Stimulated activated CD4-positive, alpha-beta T cell treated with anti-CD3 and anti-CD28 coated beads, Interleukin-2, amount 100 ng/mL, for 24 hours (primary cell): ENCODE data around the gene SYT17.
A peak's percentile ranks its signal among the peaks of the same experiment; 100 is the strongest.
"Not testable (repeated sequence)": the region's sequence is repeated elsewhere in the genome, so short reads cannot be mapped to it uniquely, and the experiment has no call there.

Source experiments
- DNase-seq, 2 donors: peaks; one replicate each; pipeline ENCODE4 v3.0.0-alpha.2; 2020

The SYT17 gene

GRCh38 chr16:19174478-19174877, 6.4 kb downstream of the SYT17 start:
- DNase-seq, result no peak

- DNase-seq, result no peak
Observed at GRCh38 chr16:19175492-19176262, 7.6 kb downstream of the SYT17 start.

GRCh38 chr16:19177111-19177739, 9.2 kb downstream of the SYT17 start:
- DNase-seq, result no peak

GRCh38 chr16:19179546-19180490, 11.8 kb downstream of the SYT17 start:
- peak; percentile 45 to 66 for DNase-seq

- DNase-seq, result no peak
Observed at GRCh38 chr16:19180741-19181140, 12.7 kb downstream of the SYT17 start.

- no peak for DNase-seq
Observed at GRCh38 chr16:19182481-19182880, 14.4 kb downstream of the SYT17 start.

- DNase-seq, result no peak
Observed at GRCh38 chr16:19183187-19183586, 15.1 kb downstream of the SYT17 start.

GRCh38 chr16:19184823-19185509, 16.9 kb downstream of the SYT17 start:
- DNase-seq, result no peak

- DNase-seq, result no peak
Observed at GRCh38 chr16:19185510-19185851, 17.4 kb downstream of the SYT17 start.

GRCh38 chr16:19186408-19186807, 18.4 kb downstream of the SYT17 start:
- DNase-seq, result no peak

- DNase-seq, result not testable (repeated sequence)
Observed at GRCh38 chr16:19187961-19188360, 19.9 kb downstream of the SYT17 start.

GRCh38 chr16:19188406-19188805, 20.4 kb downstream of the SYT17 start:
- no peak for DNase-seq

GRCh38 chr16:19192865-19193264, 24.8 kb downstream of the SYT17 start:
- no peak for DNase-seq

GRCh38 chr16:19196871-19197270, 28.8 kb downstream of the SYT17 start:
- DNase-seq, result no peak

- no peak for DNase-seq
Observed at GRCh38 chr16:19203374-19203966, 35.4 kb downstream of the SYT17 start.

- no peak for DNase-seq
Observed at GRCh38 chr16:19210280-19210924, 42.4 kb downstream of the SYT17 start.

GRCh38 chr16:19210968-19211367, 42.9 kb downstream of the SYT17 start:
- DNase-seq, result no peak

- DNase-seq, result no peak
Observed at GRCh38 chr16:19212059-19212458, 44.0 kb downstream of the SYT17 start.

GRCh38 chr16:19213885-19214284, 45.8 kb downstream of the SYT17 start:
- DNase-seq, result peak in 1 of 2 donors; percentile 4

GRCh38 chr16:19215705-19216104, 47.7 kb downstream of the SYT17 start:
- DNase-seq, result no peak

GRCh38 chr16:19218581-19218980, 50.5 kb downstream of the SYT17 start:
- DNase-seq, result no peak

GRCh38 chr16:19219836-19220235, 51.8 kb downstream of the SYT17 start:
- no peak for DNase-seq
